Stomach smooth muscle (tissue), 2 donors: ENCODE data around the gene TKTL1.

ENCODE experiments used
- H3K27ac ChIP-seq: one replicate; pipeline ENCODE4 v1.7.0; 2013; ENCODE audit warnings: mild to moderate bottlenecking, low read length, inconsistent platforms
- H3K27me3 ChIP-seq, 2 donors: one replicate each; pipeline ENCODE4 v1.7.0; 2013; ENCODE audit warnings: low read length in 2 of 2; ENCODE audit not compliant: insufficient read depth in 2 of 2, control insufficient read depth in 1 of 2
- H3K36me3 ChIP-seq, 2 donors: one replicate each; pipeline ENCODE4 v1.7.0; 2013; ENCODE audit warnings: low read length in 2 of 2; ENCODE audit not compliant: control insufficient read depth in 2 of 2, insufficient read depth in 2 of 2
- H3K4me1 ChIP-seq: one replicate; pipeline ENCODE4 v1.7.0; 2013; ENCODE audit warnings: low read length; ENCODE audit not compliant: control insufficient read depth, insufficient read depth
- H3K4me3 ChIP-seq, 2 donors: one replicate each; pipeline ENCODE4 v1.7.0; 2013; ENCODE audit warnings: low read length in 2 of 2
- H3K9ac ChIP-seq, 2 donors: one replicate each; pipeline ENCODE4 v1.7.0; 2013; ENCODE audit warnings: low read length in 2 of 2, mild to moderate bottlenecking in 1 of 2
- H3K9me3 ChIP-seq, 2 donors: one replicate each; pipeline ENCODE4 v1.7.0; 2013; ENCODE audit warnings: low read length in 2 of 2; ENCODE audit not compliant: control insufficient read depth in 2 of 2
- donor health status: healthy.
- donor health status: Pancreatic carcinoma.

The TKTL1 gene

GRCh38 chrX:154310616-154311536 lies 15.3 kb downstream of the TKTL1 start:
- Histone ChIP-seq H3K27ac (no peak overlapping the region), H3K36me3 (no peaks in the 10 kb centered on the region), H3K9me3 (no peaks in the 10 kb centered on the region), H3K4me3 (no peak overlapping the region), H3K9ac (no peak overlapping the region), H3K27me3 (peaks cover 0 to 4% of the 10 kb centered on the region in 2 donors), H3K4me1 (no peaks in the 10 kb centered on the region)

DNA sequence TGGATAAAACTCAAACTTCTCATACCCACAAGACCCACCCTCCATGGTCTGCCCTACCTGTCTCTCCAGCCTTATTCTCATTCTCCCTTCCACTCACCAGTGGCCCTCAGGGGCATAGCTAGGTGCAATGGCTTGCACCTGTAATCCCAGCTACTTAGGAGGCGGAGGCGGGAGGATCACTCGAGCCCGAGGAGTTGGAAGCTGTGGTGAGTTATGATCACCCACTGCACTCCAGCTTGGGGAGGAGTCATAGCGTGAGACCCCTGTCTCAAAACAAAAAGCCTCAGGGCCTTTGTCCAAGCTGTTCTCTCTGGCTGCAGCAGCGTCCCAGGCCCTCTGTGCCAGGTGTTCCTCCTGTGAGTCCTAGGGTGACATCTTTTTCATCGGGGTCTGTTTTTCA lies 16.5 kb downstream of the TKTL1 start:
- Histone ChIP-seq H3K4me1 (no peaks in the 10 kb centered on the region), H3K4me3 (no peak overlapping the region), H3K36me3 (no peaks in the 10 kb centered on the region), H3K9ac (no peak overlapping the region), H3K27me3 (peaks cover 0 to 4% of the 10 kb centered on the region in 2 donors), H3K27ac (no peak overlapping the region), H3K9me3 (no peaks in the 10 kb centered on the region)

GRCh38 chrX:154313147-154313546 lies 17.6 kb downstream of the TKTL1 start:
- no peaks in the 10 kb centered on the region for H3K9me3 ChIP-seq
- H3K36me3 ChIP-seq, result no peaks in the 10 kb centered on the region
- peaks cover 0 to 7% of the 10 kb centered on the region in 2 donors for H3K27me3 ChIP-seq
- no peak overlapping the region for H3K4me3 ChIP-seq
- no peak overlapping the region for H3K9ac ChIP-seq
- H3K4me1 ChIP-seq, result no peaks in the 10 kb centered on the region
- H3K27ac ChIP-seq, result no peak overlapping the region

DNA sequence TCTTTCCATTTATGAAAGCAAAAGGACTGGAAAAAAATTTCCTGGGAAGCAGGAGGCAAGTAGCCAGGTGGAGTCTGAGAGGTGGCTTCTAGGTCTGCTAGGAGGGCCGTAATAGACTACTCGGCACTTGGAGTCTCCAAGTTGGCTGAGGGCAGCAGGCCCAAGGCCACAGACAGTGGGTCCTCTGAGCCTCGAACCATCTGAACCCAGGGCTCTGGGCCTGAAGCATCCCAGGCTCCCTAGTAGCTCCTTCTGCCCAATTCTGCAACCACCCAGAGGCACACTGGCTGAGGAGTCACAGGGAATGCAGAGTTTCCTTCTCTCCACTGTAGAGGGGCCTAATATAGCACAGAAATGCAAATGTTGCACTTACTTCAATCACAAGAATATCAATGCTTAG lies 19.8 kb downstream of the TKTL1 start:
- H3K9me3 ChIP-seq, result no peaks in the 10 kb centered on the region

GRCh38 chrX:154317391-154317995 lies 21.9 kb downstream of the TKTL1 start:
- Histone ChIP-seq H3K9ac (no peak overlapping the region), H3K27ac (no peak overlapping the region), H3K9me3 (no peaks in the 10 kb centered on the region), H3K4me1 (no peaks in the 10 kb centered on the region), H3K36me3 (no peaks in the 10 kb centered on the region), H3K27me3 (peaks cover 0 to 12% of the 10 kb centered on the region in 2 donors), H3K4me3 (no peak overlapping the region)

More for the DNA sequence above, 19.8 kb downstream of the TKTL1 start:
- peaks cover 0 to 5% of the 10 kb centered on the region in 2 donors for H3K27me3 ChIP-seq
- H3K27ac ChIP-seq, result no peak overlapping the region
- no peaks in the 10 kb centered on the region for H3K4me1 ChIP-seq
- no peaks in the 10 kb centered on the region for H3K36me3 ChIP-seq
- H3K4me3 ChIP-seq, result no peak overlapping the region
- H3K9ac ChIP-seq, result no peak overlapping the region

DNA sequence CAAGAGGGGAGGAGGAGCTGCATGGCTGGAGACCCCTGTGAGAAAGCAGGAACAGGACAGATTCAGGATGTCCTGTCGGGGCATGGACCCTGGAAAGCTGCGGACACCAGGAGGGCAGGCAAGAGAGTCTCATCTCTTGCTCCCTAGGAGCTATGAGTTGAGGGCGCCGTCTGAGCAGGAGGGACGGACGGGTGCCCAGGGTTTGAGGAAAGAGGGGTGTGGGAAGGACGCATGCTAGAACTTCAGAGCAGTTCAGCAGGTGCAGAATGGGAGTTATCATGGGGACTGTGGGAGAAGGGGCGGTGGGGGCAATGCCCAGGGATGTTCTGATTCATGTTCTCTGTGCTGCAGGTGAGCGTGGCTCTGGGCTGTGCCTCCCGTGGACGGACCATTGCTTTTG lies 24.8 kb downstream of the TKTL1 start:
- no peak overlapping the region for H3K9ac ChIP-seq
- peaks cover 0 to 14% of the 10 kb centered on the region in 2 donors for H3K27me3 ChIP-seq
- no peaks in the 10 kb centered on the region for H3K9me3 ChIP-seq
- H3K4me1 ChIP-seq, result no peaks in the 10 kb centered on the region
- H3K36me3 ChIP-seq, result no peaks in the 10 kb centered on the region
- H3K27ac ChIP-seq, result no peak overlapping the region
- H3K4me3 ChIP-seq, result no peak overlapping the region

GRCh38 chrX:154321152-154321551 lies 25.6 kb downstream of the TKTL1 start:
- Histone ChIP-seq H3K36me3 (no peaks in the 10 kb centered on the region), H3K27me3 (peaks cover 0 to 14% of the 10 kb centered on the region in 2 donors), H3K4me1 (peaks cover 2% of the 10 kb centered on the region), H3K4me3 (no peak overlapping the region), H3K9me3 (no peaks in the 10 kb centered on the region), H3K27ac (no peak overlapping the region), H3K9ac (no peak overlapping the region)

DNA sequence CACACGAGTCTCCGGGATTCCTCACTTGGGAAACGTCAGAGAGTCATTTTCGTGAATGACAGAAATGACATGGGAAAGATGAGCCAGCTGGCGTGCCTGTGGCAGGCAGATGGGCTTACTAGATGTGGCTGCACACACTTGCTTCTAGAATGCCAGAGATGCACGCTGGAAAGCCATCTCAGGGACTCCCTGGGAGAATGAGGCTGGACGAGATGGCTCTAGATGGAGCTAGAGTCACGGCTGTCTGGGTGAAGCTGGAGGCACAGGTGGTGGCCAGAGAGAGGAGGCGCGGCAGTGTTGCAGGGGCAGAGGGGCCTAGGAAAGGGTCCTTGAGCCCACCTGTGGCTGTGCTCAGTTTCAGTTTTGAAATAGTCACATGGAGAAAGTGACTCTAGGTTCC lies 26.0 kb downstream of the TKTL1 start:
- no peak overlapping the region for H3K9ac ChIP-seq
- H3K4me3 ChIP-seq, result no peak overlapping the region
- no peaks in the 10 kb centered on the region for H3K36me3 ChIP-seq
- no peak overlapping the region for H3K27ac ChIP-seq
- no peaks in the 10 kb centered on the region for H3K9me3 ChIP-seq
- H3K4me1 ChIP-seq, result peaks cover 2% of the 10 kb centered on the region
- H3K27me3 ChIP-seq, result peaks cover 0 to 14% of the 10 kb centered on the region in 2 donors

DNA sequence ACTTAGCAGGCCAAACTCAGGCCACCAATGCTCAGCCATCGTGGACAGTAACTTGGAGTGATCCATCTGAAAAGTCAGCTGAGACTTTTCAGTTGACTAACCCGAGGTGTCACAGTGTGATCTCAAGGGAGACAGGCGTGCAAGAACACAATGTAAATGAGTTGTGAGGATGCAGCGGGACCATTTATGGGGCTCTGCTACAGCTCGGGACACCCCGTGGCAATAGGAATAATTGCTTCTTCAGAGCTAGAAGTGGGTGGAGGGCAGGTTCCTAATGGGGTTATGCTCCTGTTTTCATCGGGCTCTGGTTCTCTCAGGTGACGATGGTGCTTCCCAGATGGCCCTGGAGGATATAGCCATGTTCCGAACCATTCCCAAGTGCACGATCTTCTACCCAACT lies 27.3 kb downstream of the TKTL1 start:
- Histone ChIP-seq H3K27me3 (peaks cover 0 to 13% of the 10 kb centered on the region in 2 donors), H3K4me3 (no peak overlapping the region), H3K4me1 (peaks cover 2% of the 10 kb centered on the region), H3K9ac (no peak overlapping the region), H3K9me3 (no peaks in the 10 kb centered on the region), H3K36me3 (no peaks in the 10 kb centered on the region), H3K27ac (no peak overlapping the region)

DNA sequence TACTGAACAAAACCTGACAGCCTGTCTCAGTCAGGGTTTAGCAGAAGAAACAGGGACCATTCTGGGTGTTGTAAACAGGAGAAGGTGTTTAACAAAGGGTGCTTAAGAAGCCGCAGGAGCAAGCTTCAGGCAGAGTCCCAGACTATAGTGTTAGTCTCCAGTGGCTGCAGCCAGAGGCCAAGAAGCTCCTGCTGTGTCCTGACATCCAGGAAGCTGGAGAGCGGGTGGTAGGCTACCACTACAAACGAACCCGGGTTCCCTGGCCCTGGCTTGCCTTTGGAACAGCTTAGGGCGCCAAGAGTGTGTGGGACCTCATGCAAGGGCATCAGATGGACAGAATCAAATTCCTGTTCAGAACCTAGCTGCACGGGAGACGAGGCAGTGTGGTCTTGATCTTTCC lies 27.9 kb downstream of the TKTL1 start:
- no peak overlapping the region for H3K27ac ChIP-seq
- peaks cover 2% of the 10 kb centered on the region for H3K4me1 ChIP-seq
- peaks cover 0 to 14% of the 10 kb centered on the region in 2 donors for H3K27me3 ChIP-seq
- H3K4me3 ChIP-seq, result no peak overlapping the region
- H3K9me3 ChIP-seq, result no peaks in the 10 kb centered on the region
- H3K9ac ChIP-seq, result no peak overlapping the region
- no peaks in the 10 kb centered on the region for H3K36me3 ChIP-seq

- H3K9ac ChIP-seq, result no peak overlapping the region
- no peak overlapping the region for H3K4me3 ChIP-seq
- H3K27ac ChIP-seq, result no peak overlapping the region
- H3K27me3 ChIP-seq, result peaks cover 0 to 21% of the 10 kb centered on the region in 2 donors
- no peaks in the 10 kb centered on the region for H3K9me3 ChIP-seq
- H3K36me3 ChIP-seq, result no peaks in the 10 kb centered on the region
- H3K4me1 ChIP-seq, result peaks cover 2% of the 10 kb centered on the region
Observed at GRCh38 chrX:154325541-154325940, 29.9 kb downstream of the TKTL1 start.
